GM12878 (cell line): ENCODE results near the gene GAGE13. TPM values are rescaled to one million over a fixed set of nuclear protein-coding genes. Genes with fewer than 3 reads are reported as not detected.

ENCODE experiments used
- ATAC-seq: fragments of 200-7000 bp; cut with Tn5 transposase; 3 replicates; pipeline ENCODE4 v1.9.1; 2020; ENCODE audit warnings: mild to moderate bottlenecking, moderate library complexity
- BruUV-seq: library from RNA; stranded (reverse); fragments of 400-500 nt; replicated peaks from 2 replicates; lab custom pipeline; 2021; lab: Mats Ljungman, UMichigan
- CTCF ChIA-PET: fragments of 300-600 bp; sonication (Branson Sonifier 250); formaldehyde crosslinking; extraction: SDS; loops from one replicate; lab custom pipeline; 2021; ENCODE audit warnings: inconsistent platforms; lab: Yijun Ruan, JAX
- POLR2A ChIA-PET: fragments of 350-600 bp; formaldehyde crosslinking; extraction: SDS; loops from one replicate; lab custom pipeline; 2021; ENCODE audit warnings: inconsistent platforms; lab: Charles Lee
- RAD21 ChIA-PET: fragments of 300-600 bp; sonication (Branson Sonifier 250); formaldehyde crosslinking; loops from one replicate; lab custom pipeline; 2023; ENCODE audit warnings: antibody characterized with exemption; ENCODE audit not compliant: unreplicated experiment; lab: Charles Lee
- SMC1A ChIA-PET: fragments of 300-600 bp; sonication (Branson Sonifier 250); formaldehyde crosslinking; loops from one replicate; lab custom pipeline; 2023; ENCODE audit not compliant: unreplicated experiment, uncharacterized antibody; lab: Charles Lee
- DNase-seq: peaks from one replicate; pipeline ENCODE4 v3.0.0-alpha.2; 2011; ENCODE audit warnings: low read depth, low spot score
- FAIRE-seq: peaks from 3 replicates; lab custom pipeline; 2011; peaks lifted over from hg19 to GRCh38; lab: Jason Lieb, UNC
- H2AFZ ChIP-seq: 2 replicates; pipeline ENCODE4 v1.6.0; 2011; ENCODE audit warnings: low read depth, low read length, control low read depth; ENCODE audit not compliant: control insufficient read depth
- H3K27ac ChIP-seq: 2 replicates; pipeline ENCODE4 v1.5.1; 2011; ENCODE audit warnings: control low read depth; ENCODE audit not compliant: control insufficient read depth, insufficient read depth
- H3K27me3 ChIP-seq, 2 experiments: replicated peaks in 1 of 2; 2 replicates each; pipeline versions ENCODE4 v1.6.0 to v1.6.1; 2011; ENCODE audit warnings: low read length in 1 of 2; ENCODE audit not compliant: control insufficient read depth in 2 of 2, insufficient read depth in 2 of 2
- H3K36me3 ChIP-seq, 2 experiments: 2 replicates each; pipeline ENCODE4 v1.5.1; 2011; ENCODE audit warnings: low read length in 1 of 2; ENCODE audit not compliant: control insufficient read depth in 2 of 2, insufficient read depth in 2 of 2
- H3K4me1 ChIP-seq: 2 replicates; pipeline ENCODE4 v1.6.1; 2011; ENCODE audit warnings: mild to moderate bottlenecking, low read length, moderate library complexity, mixed read lengths; ENCODE audit not compliant: control insufficient read depth, insufficient read depth
- H3K4me2 ChIP-seq: 2 replicates; pipeline ENCODE4 v1.6.0; 2011; ENCODE audit warnings: control low read depth; ENCODE audit not compliant: control insufficient read depth, insufficient read depth
- H3K4me3 ChIP-seq: fragments of 200-600 bp; sonication (generic); 2 replicates; pipeline ENCODE4 v1.5.1; 2016
- H3K79me2 ChIP-seq: 2 replicates; pipeline ENCODE4 v1.6.0; 2011; ENCODE audit warnings: low read length; ENCODE audit not compliant: control insufficient read depth, insufficient read depth
- H3K9ac ChIP-seq: 2 replicates; pipeline ENCODE4 v1.8.0; 2011; ENCODE audit warnings: low read length, control low read depth, mixed read lengths; ENCODE audit not compliant: control insufficient read depth, insufficient read depth
- H3K9me3 ChIP-seq: replicated peaks from 3 replicates; pipeline ENCODE4 v1.5.1; 2011; ENCODE audit warnings: mild to moderate bottlenecking, low read length; ENCODE audit not compliant: control insufficient read depth, insufficient read depth
- H4K20me1 ChIP-seq: 2 replicates; pipeline ENCODE4 v1.6.0; 2011; ENCODE audit not compliant: control insufficient read depth, insufficient read depth
- CUX1 ChIP-seq: IDR thresholded peaks from 2 replicates; pipeline ENCODE4 v1.6.1; 2012; ENCODE audit warnings: improper control_type of control experiment, low read depth, low read length; ENCODE audit not compliant: insufficient replicate concordance
- KAT2A ChIP-seq: conservative IDR thresholded peaks from 2 replicates; pipeline ENCODE4 v1.6.1; 2011; ENCODE audit warnings: low read depth, low read length; ENCODE audit not compliant: control insufficient read depth
- RAD51 ChIP-seq: fragments of 450-650 bp; IDR thresholded peaks from 2 replicates; pipeline ENCODE4 v1.6.1; 2016; ENCODE audit warnings: moderate library complexity, mild to moderate bottlenecking, inconsistent platforms
- SIN3A ChIP-seq: IDR thresholded peaks from 2 replicates; pipeline ENCODE4 v1.6.1; 2012; ENCODE audit warnings: low read depth, low read length, improper control_type of control experiment
- SMAD1 ChIP-seq: fragments of 450-650 bp; IDR thresholded peaks from 2 replicates; pipeline ENCODE4 v1.6.1; 2018; ENCODE audit warnings: mild to moderate bottlenecking, low read depth; ENCODE audit not compliant: partially characterized antibody
- SPI1 ChIP-seq: IDR thresholded peaks from 2 replicates; pipeline ENCODE4 v1.6.1; 2011; ENCODE audit warnings: low read depth, mild to moderate bottlenecking, low read length, moderate library complexity, borderline replicate concordance; ENCODE audit not compliant: insufficient read depth
- ZNF217 ChIP-seq: fragments of 450-650 bp; IDR thresholded peaks from 2 replicates; pipeline ENCODE4 v1.6.1; 2017; ENCODE audit warnings: antibody characterized with exemption, mild to moderate bottlenecking
- ZSCAN29 ChIP-seq: fragments of 450-650 bp; IDR thresholded peaks from 2 replicates; pipeline ENCODE4 v1.6.1; 2017; ENCODE audit warnings: mild to moderate bottlenecking, moderate library complexity
- WGBS: methylation state at CpG from one replicate; pipeline ENCODE4 v1.1.6; 2016; ENCODE audit warnings: low lambda C conversion rate; ENCODE audit not compliant: insufficient replicate concordance, insufficient coverage; ENCODE audit errors: missing lambda C conversion rate; 5-methylcytosine and 5-hydroxymethylcytosine counted together
- in situ Hi-C: fragments of 300-500 bp; cut with MboI; formaldehyde crosslinking; loops from 9 replicates; pipeline ENCODE4 v1.14.3; 2018; ENCODE audit warnings: mixed read lengths
- intact Hi-C: fragments of 100-400 bp; cut with micrococcal nuclease; formaldehyde crosslinking; loops from one replicate; pipeline ENCODE4 v1.14.2; 2022; ENCODE audit not compliant: unreplicated experiment
- polyA plus RNA-seq, 11 experiments: library from polyadenylated mRNA; depleted of rRNA in 4 of 11; unstranded in 6 of 11; stranded (reverse) in 5 of 11; fragments of >200 nt; fragmentation: Nextera tagmentation in 4 of 11; fragmentation: Illumina TruSeq in 1 of 11; extraction: Ambion mirVana in 4 of 11; extraction: Trizol in 1 of 11; gene quantifications; 1 replicate in 1 of 11; 2 replicates in 10 of 11; pipeline versions ENCODE4 v1.2.1 to v1.2.3, GENCODE V29; 2011 to 2016; ENCODE audit warnings: inconsistent platforms in 2 of 11, missing spikeins in 2 of 11, low read depth in 1 of 11
- total RNA-seq, 4 experiments: library from RNA; depleted of rRNA in 3 of 4; stranded (reverse); fragments of >200 nt in 3 of 4; fragmentation: Illumina TruSeq in 1 of 4; extraction: Trizol in 1 of 4; gene quantifications; 2 replicates each; pipeline versions ENCODE4 v1.2.1 to v1.2.3, GENCODE V29; 2013 to 2021
- TF ChIP-seq, protein P1 (sequence below): IDR thresholded peaks from 2 replicates; pipeline ENCODE4 v1.6.1; 2012; ENCODE audit warnings: low read length, inconsistent platforms
- TF ChIP-seq, protein P2 (sequence below): fragments of 450-650 bp; IDR thresholded peaks from 2 replicates; pipeline ENCODE4 v1.6.1; 2017; ENCODE audit warnings: mild to moderate bottlenecking, moderate library complexity

Gene GAGE13
- total and polyA plus RNA-seq, 10 of the 15 experiments (the other 5 are each of a cell fraction or from before 2014, with no cell fraction given) = not detected

- Histone ChIP-seq H4K20me1 (no peaks in the 10 kb centered on the region), H3K4me1 (no peaks in the 10 kb centered on the region), H3K36me3 (no peaks in the 10 kb centered on the region), H3K4me3 (no peak overlapping the region), H3K79me2 (no peaks in the 10 kb centered on the region), H3K27ac (no peak overlapping the region)
- SMC1A ChIA-PET = no interaction called here
- FAIRE-seq = no peak
- no peak for TF ChIP-seq ZSCAN29
- no peak for TF ChIP-seq SIN3A
- TF ChIP-seq SPI1 = no peak
- TF ChIP-seq RAD51 = no peak
- no peak for TF ChIP-seq CUX1
- no peak for TF ChIP-seq SMAD1
- no peak for TF ChIP-seq KAT2A
- TF ChIP-seq, protein P1, sequence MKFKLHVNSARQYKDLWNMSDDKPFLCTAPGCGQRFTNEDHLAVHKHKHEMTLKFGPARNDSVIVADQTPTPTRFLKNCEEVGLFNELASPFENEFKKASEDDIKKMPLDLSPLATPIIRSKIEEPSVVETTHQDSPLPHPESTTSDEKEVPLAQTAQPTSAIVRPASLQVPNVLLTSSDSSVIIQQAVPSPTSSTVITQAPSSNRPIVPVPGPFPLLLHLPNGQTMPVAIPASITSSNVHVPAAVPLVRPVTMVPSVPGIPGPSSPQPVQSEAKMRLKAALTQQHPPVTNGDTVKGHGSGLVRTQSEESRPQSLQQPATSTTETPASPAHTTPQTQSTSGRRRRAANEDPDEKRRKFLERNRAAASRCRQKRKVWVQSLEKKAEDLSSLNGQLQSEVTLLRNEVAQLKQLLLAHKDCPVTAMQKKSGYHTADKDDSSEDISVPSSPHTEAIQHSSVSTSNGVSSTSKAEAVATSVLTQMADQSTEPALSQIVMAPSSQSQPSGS = no peak
- TF ChIP-seq, protein P2, sequence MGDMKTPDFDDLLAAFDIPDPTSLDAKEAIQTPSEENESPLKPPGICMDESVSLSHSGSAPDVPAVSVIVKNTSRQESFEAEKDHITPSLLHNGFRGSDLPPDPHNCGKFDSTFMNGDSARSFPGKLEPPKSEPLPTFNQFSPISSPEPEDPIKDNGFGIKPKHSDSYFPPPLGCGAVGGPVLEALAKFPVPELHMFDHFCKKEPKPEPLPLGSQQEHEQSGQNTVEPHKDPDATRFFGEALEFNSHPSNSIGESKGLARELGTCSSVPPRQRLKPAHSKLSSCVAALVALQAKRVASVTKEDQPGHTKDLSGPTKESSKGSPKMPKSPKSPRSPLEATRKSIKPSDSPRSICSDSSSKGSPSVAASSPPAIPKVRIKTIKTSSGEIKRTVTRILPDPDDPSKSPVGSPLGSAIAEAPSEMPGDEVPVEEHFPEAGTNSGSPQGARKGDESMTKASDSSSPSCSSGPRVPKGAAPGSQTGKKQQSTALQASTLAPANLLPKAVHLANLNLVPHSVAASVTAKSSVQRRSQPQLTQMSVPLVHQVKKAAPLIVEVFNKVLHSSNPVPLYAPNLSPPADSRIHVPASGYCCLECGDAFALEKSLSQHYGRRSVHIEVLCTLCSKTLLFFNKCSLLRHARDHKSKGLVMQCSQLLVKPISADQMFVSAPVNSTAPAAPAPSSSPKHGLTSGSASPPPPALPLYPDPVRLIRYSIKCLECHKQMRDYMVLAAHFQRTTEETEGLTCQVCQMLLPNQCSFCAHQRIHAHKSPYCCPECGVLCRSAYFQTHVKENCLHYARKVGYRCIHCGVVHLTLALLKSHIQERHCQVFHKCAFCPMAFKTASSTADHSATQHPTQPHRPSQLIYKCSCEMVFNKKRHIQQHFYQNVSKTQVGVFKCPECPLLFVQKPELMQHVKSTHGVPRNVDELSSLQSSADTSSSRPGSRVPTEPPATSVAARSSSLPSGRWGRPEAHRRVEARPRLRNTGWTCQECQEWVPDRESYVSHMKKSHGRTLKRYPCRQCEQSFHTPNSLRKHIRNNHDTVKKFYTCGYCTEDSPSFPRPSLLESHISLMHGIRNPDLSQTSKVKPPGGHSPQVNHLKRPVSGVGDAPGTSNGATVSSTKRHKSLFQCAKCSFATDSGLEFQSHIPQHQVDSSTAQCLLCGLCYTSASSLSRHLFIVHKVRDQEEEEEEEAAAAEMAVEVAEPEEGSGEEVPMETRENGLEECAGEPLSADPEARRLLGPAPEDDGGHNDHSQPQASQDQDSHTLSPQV = no peak
- TF ChIP-seq ZNF217 = no peak
- TF ChIP-seq, all 136 proteins: peak for 0
- in situ Hi-C loops = no loop called here
- ChIA-PET RAD21 (no interaction called here), CTCF (interaction anchor here (1.0 to 1.7 kb wide), 2 partner anchors 92 to 93 kb away, joined by 4 to 5 read pairs; no protein-coding TSS in a partner anchor), POLR2A (no interaction called here)
- H3K9ac ChIP-seq = no peak overlapping the region
- H2AFZ ChIP-seq = no peak overlapping the region
- no peak for ATAC-seq
- BruUV-seq = no TSS peak
- intact Hi-C loops = no loop called here
- H3K9me3 ChIP-seq = no peaks in the 10 kb centered on the region
- no peaks in the 10 kb centered on the region for H3K27me3 ChIP-seq
- DNase-seq = no peak
- no peak overlapping the region for H3K4me2 ChIP-seq
- WGBS = 25% methylated on average over 2 of the region's 3 CpGs
Observed at GRCh38 chrX:49284212-49284611, 47.2 kb upstream of the GAGE13 start.
